K562 (cell line): Measurements from ENCODE around the gene PITPNC1. TPM values are rescaled to one million over a fixed set of nuclear protein-coding genes. Genes with fewer than 3 reads are reported as not detected.
A peak's percentile ranks its signal among the peaks of the same experiment; 100 is the strongest.

Source experiments
- ATAC-seq: fragments of 200-7000 bp; cut with Tn5 transposase; 3 replicates; pipeline ENCODE4 v1.9.1; 2020; ENCODE audit warnings: moderate library complexity
- BruUV-seq: library from RNA; stranded (reverse); fragments of 400-500 nt; replicated peaks from 2 replicates; lab custom pipeline; 2021; lab: Mats Ljungman, UMichigan
- CTCF ChIA-PET: fragments of 300-600 bp; formaldehyde crosslinking; extraction: SDS; loops from one replicate; lab custom pipeline; 2021; ENCODE audit warnings: low intra/inter-chr PET ratio; lab: Yijun Ruan, JAX
- POLR2A ChIA-PET: fragments of 300-600, 350-650 bp; sonication (Branson Sonifier 250); formaldehyde crosslinking; extraction: SDS; loops from one replicate; lab custom pipeline; 2021; ENCODE audit warnings: antibody characterized with exemption, inconsistent platforms; lab: Yijun Ruan, JAX
- DNase-seq, 4 experiments: peaks; one replicate each; pipeline versions ENCODE4 v3.0.0 to v3.0.0-alpha.2; 2011 to 2018; ENCODE audit warnings: low spot score in 3 of 4, mixed read lengths in 3 of 4; ENCODE audit errors: extremely low read depth in 1 of 4
- FAIRE-seq: peaks from 2 replicates; lab custom pipeline; 2011; peaks lifted over from hg19 to GRCh38; lab: Jason Lieb, UNC
- H2AFZ ChIP-seq: 2 replicates; pipeline ENCODE4 v1.6.0; 2011; ENCODE audit warnings: low read depth, low read length, control low read depth, inconsistent platforms
- H3K27ac ChIP-seq: fragments of 200-600 bp; 3 replicates; pipeline ENCODE4 v1.8.0; 2011; ENCODE audit warnings: low read depth, mild to moderate bottlenecking, control low read depth, inconsistent platforms, low read length, moderate library complexity, mixed read lengths; ENCODE audit errors: extremely low read depth
- H3K27me3 ChIP-seq, 2 experiments: fragments of 300-600 bp in 1 of 2; 2 replicates in 1 of 2; 3 replicates in 1 of 2; pipeline versions ENCODE4 v1.6.0 to v1.8.0; 2011; ENCODE audit warnings: inconsistent platforms in 2 of 2, low read length in 2 of 2, mild to moderate bottlenecking in 1 of 2, mixed read lengths in 1 of 2, moderate library complexity in 1 of 2; ENCODE audit not compliant: control insufficient read depth in 2 of 2, insufficient read depth in 2 of 2
- H3K36me3 ChIP-seq: fragments of 300-600 bp; 3 replicates; pipeline ENCODE4 v1.8.0; 2011; ENCODE audit warnings: mild to moderate bottlenecking, low read length, inconsistent platforms; ENCODE audit not compliant: control insufficient read depth, insufficient read depth
- H3K4me1 ChIP-seq, 2 experiments: fragments of 200-600 bp in 1 of 2; replicated peaks in 1 of 2; 2 replicates in 1 of 2; 3 replicates in 1 of 2; pipeline versions ENCODE4 v1.5.1 to v1.8.0; 2011; ENCODE audit warnings: inconsistent platforms in 2 of 2, low read length in 2 of 2, mild to moderate bottlenecking in 1 of 2, mixed read lengths in 1 of 2, moderate library complexity in 1 of 2; ENCODE audit not compliant: control insufficient read depth in 2 of 2, insufficient read depth in 2 of 2
- H3K4me2 ChIP-seq: 2 replicates; pipeline ENCODE4 v1.6.1; 2011; ENCODE audit warnings: low read length, control low read depth, inconsistent platforms, mixed read lengths; ENCODE audit not compliant: insufficient read depth
- H3K4me3 ChIP-seq: fragments of 200-600 bp; sonication (generic), shearing (Covaris generic); 2 replicates; pipeline ENCODE4 v1.5.1; 2016; ENCODE audit warnings: control low read depth, inconsistent platforms
- H3K79me2 ChIP-seq: fragments of 200-600 bp; 3 replicates; pipeline ENCODE4 v1.8.0; 2011; ENCODE audit warnings: low read length, inconsistent platforms; ENCODE audit not compliant: control insufficient read depth, insufficient read depth
- H3K9ac ChIP-seq, 2 experiments: 2 replicates each; pipeline versions ENCODE4 v1.6.0 to v1.6.1; 2011; ENCODE audit warnings: low read depth in 2 of 2, low read length in 2 of 2, control low read depth in 1 of 2, inconsistent platforms in 1 of 2, mild to moderate bottlenecking in 1 of 2, mixed read lengths in 1 of 2; ENCODE audit not compliant: insufficient read depth in 1 of 2
- H3K9me1 ChIP-seq: one replicate; pipeline ENCODE4 v1.6.0; 2011; ENCODE audit warnings: inconsistent platforms, mild to moderate bottlenecking, low read length, moderate library complexity; ENCODE audit not compliant: control insufficient read depth, insufficient read depth
- H3K9me3 ChIP-seq: replicated peaks from 2 replicates; pipeline ENCODE4 v1.5.1; 2011; ENCODE audit warnings: low read depth, low read length, inconsistent platforms; ENCODE audit not compliant: control insufficient read depth, insufficient read depth
- H4K20me1 ChIP-seq: replicated peaks from 2 replicates; pipeline ENCODE4 v1.6.1; 2011; ENCODE audit warnings: low read length, inconsistent platforms, mixed read lengths; ENCODE audit not compliant: control insufficient read depth, insufficient read depth
- SMAD4 ChIP-seq: fragments of 250-450 bp; sonication (Bioruptor Pico); conservative IDR thresholded peaks from 2 replicates; pipeline ENCODE4 v1.8.0; 2021; ENCODE audit warnings: inconsistent platforms, mild to moderate bottlenecking, moderate library complexity
- ZFP1 ChIP-seq: fragments of 450-650 bp; formaldehyde crosslinking; IDR thresholded peaks from 2 replicates; pipeline ENCODE4 v1.4.0; 2020; ENCODE audit warnings: mild to moderate bottlenecking, mixed read lengths
- ZNF121 ChIP-seq: sonication (generic); formaldehyde crosslinking; conservative IDR thresholded peaks from 2 replicates; pipeline ENCODE4 v1.8.0; 2022; ENCODE audit warnings: missing genetic modification reagents
- ZNF134 ChIP-seq: fragments of 250-450 bp; sonication (Bioruptor Pico); conservative IDR thresholded peaks from 2 replicates; pipeline ENCODE4 v1.4.0; 2020
- ZNF146 ChIP-seq: IDR thresholded peaks from one replicate; pipeline ENCODE4 v1.6.1; 2018; ENCODE audit warnings: missing compliant biosample characterization; ENCODE audit not compliant: unreplicated experiment
- ZNF184 ChIP-seq: sonication (generic); formaldehyde crosslinking; IDR thresholded peaks from 2 replicates; pipeline ENCODE4 v1.5.0; 2020; ENCODE audit warnings: missing genetic modification reagents
- ZNF24 ChIP-seq: fragments of 450-650 bp; IDR thresholded peaks from 2 replicates; pipeline ENCODE4 v1.6.1; 2016
- ZNF668 ChIP-seq: fragments of 250-450 bp; sonication (Bioruptor Pico); IDR thresholded peaks from 2 replicates; pipeline ENCODE4 v1.8.0; 2022; ENCODE audit warnings: mild to moderate bottlenecking, inconsistent platforms
- ZNF766 ChIP-seq: fragments of 200-800 bp; sonication (Bioruptor generic); conservative IDR thresholded peaks from 2 replicates; pipeline ENCODE4 v1.6.1; 2016; ENCODE audit warnings: missing genetic modification characterization, missing compliant biosample characterization
- WGBS: fragments of 100-300 bp; shearing (Covaris generic); methylation state at CpG from one replicate; pipeline ENCODE4 v1.1.6; 2016; ENCODE audit warnings: low coverage, mixed read lengths; ENCODE audit not compliant: insufficient coverage; ENCODE audit errors: missing lambda C conversion rate; 5-methylcytosine and 5-hydroxymethylcytosine counted together
- in situ Hi-C: fragments of 300-500 bp; cut with MboI; formaldehyde crosslinking; loops from 4 replicates; pipeline ENCODE4 v1.15.0; 2018; ENCODE audit warnings: inconsistent platforms, mixed read lengths
- intact Hi-C: fragments of 100-400 bp; cut with micrococcal nuclease; formaldehyde crosslinking; loops from 2 replicates; pipeline ENCODE4 v1.14.2; 2022
- polyA plus RNA-seq, 8 experiments: library from polyadenylated mRNA; depleted of rRNA in 4 of 8; stranded (reverse) in 5 of 8; unstranded in 3 of 8; fragments of >200 nt; fragmentation: Nextera tagmentation in 2 of 8; fragmentation: Illumina TruSeq in 1 of 8; extraction: Ambion mirVana in 2 of 8; extraction: Trizol in 1 of 8; gene quantifications; 2 replicates each; pipeline versions ENCODE4 v1.2.1 to v1.2.3, GENCODE V29; 2011 to 2014; ENCODE audit warnings: inconsistent platforms in 1 of 8, missing spikeins in 1 of 8
- total RNA-seq, 7 experiments: library from RNA; depleted of rRNA in 6 of 7; stranded (reverse); fragments of >200 nt in 6 of 7; fragmentation: Illumina TruSeq in 2 of 7; extraction: Trizol in 2 of 7; gene quantifications; 2 replicates each; pipeline versions ENCODE4 v1.2.1 to v1.2.3, GENCODE V29; 2011 to 2021; ENCODE audit warnings: low replicate concordance in 1 of 7

The PITPNC1 gene
- total and polyA plus RNA-seq, 9 of the 15 experiments (the other 6 are each of a cell fraction or from before 2014, with no cell fraction given), result 0.11 to 1.1 (median 0.65) TPM

GRCh38 chr17:67517325-67517724, 140.2 kb downstream of the PITPNC1 start:
- in situ Hi-C loops, result no loop called here
- BruUV-seq, result no TSS peak
- H2AFZ ChIP-seq, result no peak overlapping the region
- no peak overlapping the region for H3K4me3 ChIP-seq
- WGBS, result 8% methylated on average over 1 of the region's 1 CpG
- DNase-seq (no peak), FAIRE-seq (no peak), ATAC-seq (no peak)
- H4K20me1 ChIP-seq, result no peaks in the 10 kb centered on the region
- H3K79me2 ChIP-seq, result no peaks in the 10 kb centered on the region
- no peak overlapping the region for H3K4me2 ChIP-seq
- H3K36me3 ChIP-seq, result no peaks in the 10 kb centered on the region
- intact Hi-C loops, result no loop called here
- no peak overlapping the region for H3K9ac ChIP-seq
- TF ChIP-seq ZFP1 (CRISPR knock-in tag) (no peak), ZNF668 (CRISPR knock-in tag) (no peak), ZNF121 (CRISPR knock-in tag) (no peak), ZNF184 (CRISPR knock-in tag) (no peak), ZNF134 (no peak), ZNF24 (peak; percentile 75), ZNF766 (no peak), SMAD4 (CRISPR knock-in tag) (no peak), ZNF146 (CRISPR knock-in tag) (peak; percentile 73)
- peaks cover 2 to 34% of the 10 kb centered on the region in 2 experiments; a peak in 4 of 5 replicates for H3K27me3 ChIP-seq
- CTCF ChIA-PET, result no interaction called here
- H3K9me1 ChIP-seq, result no peaks in the 10 kb centered on the region
- POLR2A ChIA-PET, result no interaction called here
- H3K9me3 ChIP-seq, result 0 out of 2 replicates have a peak, but pooled peaks cover 2% of the 10 kb centered on the region
- H3K4me1 ChIP-seq, result no peaks in the 10 kb centered on the region
- no peak overlapping the region for H3K27ac ChIP-seq
